GM06990 (cell line): Measurements from ENCODE around the gene ASIC1.

Experiments
- DNase-seq: peaks from one replicate; pipeline ENCODE4 v3.0.0-alpha.2; 2011; ENCODE audit not compliant: insufficient read length; ENCODE audit errors: extremely low read depth
- H3K27me3 ChIP-seq: replicated peaks from 2 replicates; pipeline ENCODE4 v1.6.0; 2011; ENCODE audit warnings: low read length; ENCODE audit not compliant: control insufficient read depth, insufficient read depth
- H3K36me3 ChIP-seq: 2 replicates; pipeline ENCODE4 v1.5.1; 2011; ENCODE audit warnings: low read length; ENCODE audit not compliant: control insufficient read depth, insufficient read depth
- H3K4me3 ChIP-seq: replicated peaks from 2 replicates; pipeline ENCODE4 v1.5.1; 2011; ENCODE audit warnings: low read depth, mild to moderate bottlenecking, control low read depth, low read length
- CTCF ChIP-seq: IDR thresholded peaks from 2 replicates; pipeline ENCODE4 v1.5.1; 2011; ENCODE audit warnings: low read length, control low read depth, mild to moderate bottlenecking, inconsistent platforms; ENCODE audit not compliant: insufficient read depth, poor library complexity, severe bottlenecking

ASIC1 gene

GRCh38 chr12:50050410-50051098 is 6.8 kb upstream of the ASIC1 start:
- H3K4me3 ChIP-seq, result no peak overlapping the region
- DNase-seq, result no peak
- peaks cover 2% of the 10 kb centered on the region; the same call in 1 of the 2 replicates for H3K27me3 ChIP-seq
- H3K36me3 ChIP-seq, result no peaks in the 10 kb centered on the region
- TF ChIP-seq CTCF, result no peak

- Histone ChIP-seq H3K4me3 (no peak overlapping the region), H3K27me3 (peaks cover 2% of the 10 kb centered on the region; the same call in 1 of the 2 replicates), H3K36me3 (no peaks in the 10 kb centered on the region)
- TF ChIP-seq CTCF, result no peak
- no peak for DNase-seq
These were observed 6.1 kb upstream of the ASIC1 start for GRCh38 chr12:50051101-50051806.

- no peak for DNase-seq
- Histone ChIP-seq H3K27me3 (peaks cover 6% of the 10 kb centered on the region; the same call in 1 of the 2 replicates), H3K36me3 (no peaks in the 10 kb centered on the region), H3K4me3 (no peak overlapping the region)
- no peak for TF ChIP-seq CTCF
These were observed 4.9 kb upstream of the ASIC1 start for GRCh38 chr12:50052544-50052943.

- H3K36me3 ChIP-seq, result no peaks in the 10 kb centered on the region
- DNase-seq, result no peak
- no peak for TF ChIP-seq CTCF
- no peak overlapping the region for H3K4me3 ChIP-seq
- peaks cover 6% of the 10 kb centered on the region; the same call in 1 of the 2 replicates for H3K27me3 ChIP-seq
These were observed 4.4 kb upstream of the ASIC1 start for GRCh38 chr12:50052964-50053363.

- TF ChIP-seq CTCF, result no peak
These were observed 3.8 kb upstream of the ASIC1 start for GRCh38 chr12:50053583-50053982.

More at GRCh38 chr12:50053583-50053982, 3.8 kb upstream of the ASIC1 start:
- no peak for DNase-seq
- peaks cover 6% of the 10 kb centered on the region; the same call in 1 of the 2 replicates for H3K27me3 ChIP-seq
- H3K4me3 ChIP-seq, result no peak overlapping the region
- H3K36me3 ChIP-seq, result no peaks in the 10 kb centered on the region
